Neuron (in vitro differentiated cells): ENCODE data around the gene FAHD1.
"Not testable (repeated sequence)": the region's sequence is repeated elsewhere in the genome, so short reads cannot be mapped to it uniquely, and the experiment has no call there.

Experiments
- H2AFZ ChIP-seq: one replicate; pipeline ENCODE4 v1.6.1; 2013; ENCODE audit warnings: low read depth, mild to moderate bottlenecking, inconsistent platforms, low read length, moderate library complexity
- H3K27me3 ChIP-seq: one replicate; pipeline ENCODE4 v1.6.1; 2013; ENCODE audit warnings: low read length; ENCODE audit not compliant: insufficient read depth
- H3K36me3 ChIP-seq: one replicate; pipeline ENCODE4 v1.6.1; 2013; ENCODE audit warnings: low read length; ENCODE audit not compliant: insufficient read depth
- H3K4me1 ChIP-seq: one replicate; pipeline ENCODE4 v1.6.1; 2013; ENCODE audit warnings: low read length; ENCODE audit not compliant: insufficient read depth
- H3K4me3 ChIP-seq: 2 replicates; pipeline ENCODE4 v1.5.1; 2013; ENCODE audit warnings: mild to moderate bottlenecking, low read length, moderate library complexity
- H3K9me3 ChIP-seq: one replicate; pipeline ENCODE4 v1.6.1; 2013; ENCODE audit warnings: low read length

FAHD1 gene

DNA sequence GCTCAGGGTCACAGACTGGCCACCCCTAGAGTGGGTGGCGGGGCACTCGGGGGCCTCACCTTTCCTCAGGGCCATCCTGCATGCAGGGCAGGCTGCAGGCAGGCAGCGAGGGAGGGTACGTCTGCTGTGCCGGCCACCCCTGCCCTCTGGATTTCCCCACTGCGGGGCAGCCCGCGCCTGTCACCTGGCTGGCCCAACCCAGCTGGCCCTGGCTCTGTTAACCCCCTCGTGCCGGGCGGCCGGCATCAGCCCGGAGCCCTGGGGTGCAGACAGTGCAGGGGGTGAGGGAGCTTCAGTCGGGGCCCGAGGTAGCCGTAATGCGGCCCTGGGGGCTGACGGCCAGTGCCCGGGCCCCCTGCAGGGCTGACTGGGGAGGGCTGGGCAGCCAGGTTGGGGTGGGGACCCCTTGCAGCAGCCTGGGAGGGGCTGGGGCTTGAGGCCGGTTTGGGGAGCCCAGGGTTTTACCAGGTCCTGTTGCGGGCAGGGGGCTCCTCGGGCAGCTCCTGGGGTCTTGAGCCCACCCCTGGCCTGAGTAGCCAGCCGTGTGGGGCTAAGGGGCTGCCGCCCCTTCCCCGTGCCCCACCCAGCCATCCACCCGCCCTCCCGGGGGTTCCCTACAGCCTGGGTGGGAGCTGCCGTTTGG, 33.3 kb upstream of the FAHD1 start, which contains the start of gene IGFALS:
Gene IGFALS (minus strand): TSS at position 128 of the 643 bp plus-strand sequence. CDS start 53 bp downstream, at position 75.
- no peaks in the 10 kb centered on the region for H3K27me3 ChIP-seq
- no peaks in the 10 kb centered on the region for H3K4me1 ChIP-seq
- no peaks in the 10 kb centered on the region for H3K9me3 ChIP-seq
- peaks cover 16% of the 10 kb centered on the region for H3K36me3 ChIP-seq
- no peak within 1 kb of the TSS for H3K4me3 ChIP-seq
- no peak within 1 kb of the TSS for H2AFZ ChIP-seq

DNA sequence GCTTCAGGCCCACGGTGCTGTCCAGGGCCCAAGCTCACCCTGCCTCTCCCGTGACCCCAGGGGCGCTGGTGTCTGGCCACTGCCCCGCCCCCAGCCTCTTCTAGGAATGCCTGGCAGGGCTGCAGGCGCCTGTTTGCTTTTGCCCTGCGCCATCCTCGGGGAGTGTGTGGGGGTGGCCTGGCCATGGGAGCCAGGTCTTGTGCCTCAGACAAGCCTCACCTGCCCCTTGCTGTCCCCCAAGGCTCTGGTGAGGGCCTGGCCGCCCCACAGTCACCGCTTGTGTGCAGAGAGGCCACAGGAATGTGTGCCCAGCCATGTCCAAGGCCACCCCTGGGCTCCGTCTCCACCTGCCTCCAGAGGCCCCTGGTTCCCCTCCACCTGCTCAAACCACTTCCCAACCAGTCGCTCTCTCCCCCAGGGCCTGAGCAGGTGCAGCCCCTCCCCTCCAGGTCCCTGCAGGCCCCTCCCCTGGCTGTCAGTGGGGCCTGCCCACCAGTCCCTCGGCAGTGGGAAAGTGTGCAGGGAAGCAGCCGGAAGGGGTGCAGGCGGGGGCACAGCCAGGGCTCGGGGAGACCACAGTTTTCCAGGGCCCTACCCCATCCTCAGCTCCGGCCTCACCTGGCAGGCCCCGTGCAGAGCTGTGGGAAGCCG, 32.7 kb upstream of the FAHD1 start:
- Histone ChIP-seq H3K4me3 (no peak overlapping the region), H3K4me1 (no peaks in the 10 kb centered on the region), H3K27me3 (no peaks in the 10 kb centered on the region), H3K36me3 (peaks cover 10% of the 10 kb centered on the region), H2AFZ (no peak overlapping the region), H3K9me3 (no peaks in the 10 kb centered on the region)

DNA sequence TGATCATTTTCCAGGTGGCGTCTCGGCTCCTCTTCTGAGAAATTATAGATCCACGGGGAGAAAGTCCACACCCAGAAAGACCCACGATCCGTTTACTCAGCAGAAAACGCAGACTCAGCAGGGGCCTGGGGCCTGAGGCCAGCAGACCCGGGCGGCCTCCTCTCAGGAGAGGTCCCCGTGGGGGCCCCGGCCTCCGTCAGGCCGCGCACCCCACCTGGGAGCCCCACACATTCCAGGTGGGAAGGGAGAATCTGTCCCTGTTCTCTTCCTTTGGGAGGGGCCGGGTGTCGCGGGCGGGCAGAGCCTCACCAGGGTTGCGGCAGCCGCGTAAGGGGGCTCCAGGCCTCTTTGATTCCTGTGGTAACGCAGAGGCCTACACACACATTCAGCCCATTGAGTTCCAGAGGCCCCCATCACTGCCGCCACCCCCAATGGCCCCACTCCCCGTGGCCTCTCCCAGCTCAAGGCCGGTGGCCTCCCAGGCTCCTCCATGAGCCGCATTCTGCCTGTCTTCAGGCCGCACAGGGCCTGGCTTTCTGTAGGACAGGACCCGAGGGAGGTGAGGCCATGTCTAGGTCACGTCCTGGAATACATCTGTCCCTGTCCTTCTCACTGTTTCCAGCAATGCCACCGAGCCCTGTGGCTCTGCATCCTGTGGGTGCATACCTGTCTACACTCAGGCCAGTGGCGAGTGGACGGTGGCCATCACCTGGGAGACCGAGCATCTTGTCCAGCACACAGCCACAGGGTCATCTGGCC, 31.9 kb upstream of the FAHD1 start:
- Histone ChIP-seq H3K36me3 (peaks cover 5% of the 10 kb centered on the region), H3K4me1 (no peaks in the 10 kb centered on the region), H3K4me3 (no peak overlapping the region)

DNA sequence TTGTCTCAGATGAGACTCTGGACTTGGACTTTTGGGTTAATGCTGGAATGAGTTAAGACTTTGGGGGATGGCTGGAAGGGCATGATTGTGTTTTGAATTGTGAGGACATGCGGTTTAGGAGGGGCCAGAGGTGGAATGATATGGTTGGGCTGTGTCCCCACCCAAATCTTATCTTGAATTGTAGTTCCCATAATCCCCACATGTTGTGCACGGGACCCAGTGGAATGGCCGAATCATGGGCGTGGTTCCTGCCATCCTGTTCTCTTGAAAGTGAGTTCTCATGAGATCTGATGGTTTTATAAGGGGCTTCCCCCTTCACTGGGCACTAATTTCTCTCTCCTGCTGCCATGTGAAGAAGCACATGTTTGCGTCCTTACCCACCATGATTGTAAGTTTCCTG, 27.7 kb upstream of the FAHD1 start:
- not testable (repeated sequence) for H3K36me3 ChIP-seq, H3K4me3 ChIP-seq, H3K27me3 ChIP-seq, H2AFZ ChIP-seq, H3K9me3 ChIP-seq, H3K4me1 ChIP-seq

More for the DNA sequence above, 31.9 kb upstream of the FAHD1 start:
- H2AFZ ChIP-seq: no peak overlapping the region
- H3K9me3 ChIP-seq: no peaks in the 10 kb centered on the region
- H3K27me3 ChIP-seq: no peaks in the 10 kb centered on the region

DNA sequence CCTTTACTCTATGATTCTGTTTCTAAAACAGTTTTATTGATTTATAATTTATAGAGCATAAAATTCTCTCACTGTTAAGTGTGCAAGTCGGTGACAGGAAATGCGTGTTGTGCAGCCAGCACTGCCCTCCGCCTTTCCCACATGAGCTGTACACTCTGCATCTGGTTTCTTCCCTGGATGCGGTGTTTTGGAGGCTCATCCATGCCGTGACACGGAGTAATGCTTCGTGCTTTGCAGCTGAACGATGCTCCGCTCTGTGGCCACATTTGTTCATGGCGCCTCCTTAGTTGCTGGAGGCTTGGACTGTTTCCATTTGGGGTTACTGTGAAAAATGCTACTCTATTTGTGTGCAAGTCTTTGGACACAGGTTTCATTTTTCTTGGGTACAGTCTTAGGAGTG, 26.3 kb upstream of the FAHD1 start:
- H3K36me3 ChIP-seq: peaks cover 1% of the 10 kb centered on the region
- peaks cover 1% of the 10 kb centered on the region for H3K9me3 ChIP-seq
- no peak overlapping the region for H2AFZ ChIP-seq
- no peaks in the 10 kb centered on the region for H3K27me3 ChIP-seq
- H3K4me1 ChIP-seq: no peaks in the 10 kb centered on the region
- H3K4me3 ChIP-seq: no peak overlapping the region

DNA sequence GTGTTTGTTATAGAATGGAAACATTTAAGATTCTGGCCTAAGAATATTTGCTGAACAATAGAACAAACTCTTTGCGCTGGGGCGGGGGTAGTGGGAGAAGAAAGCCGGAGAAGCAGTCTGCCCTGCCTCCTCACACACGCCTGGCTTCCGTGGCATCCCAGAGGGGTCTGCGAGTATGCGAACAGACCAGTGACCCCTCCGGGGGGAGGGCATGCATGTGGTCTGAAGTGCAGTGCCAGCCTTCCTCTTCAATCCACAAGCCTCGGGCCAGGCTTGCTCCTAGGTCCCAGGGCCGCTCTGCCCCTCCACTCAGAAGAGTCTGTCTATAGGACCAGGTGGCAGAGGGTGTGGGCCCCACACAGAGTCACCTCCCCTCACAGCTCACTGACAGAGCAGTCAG, 19.4 kb upstream of the FAHD1 start:
- Histone ChIP-seq H2AFZ (no peak overlapping the region), H3K4me3 (no peak overlapping the region), H3K4me1 (no peaks in the 10 kb centered on the region), H3K27me3 (no peaks in the 10 kb centered on the region), H3K9me3 (peaks cover 2% of the 10 kb centered on the region), H3K36me3 (peaks cover 17% of the 10 kb centered on the region)

DNA sequence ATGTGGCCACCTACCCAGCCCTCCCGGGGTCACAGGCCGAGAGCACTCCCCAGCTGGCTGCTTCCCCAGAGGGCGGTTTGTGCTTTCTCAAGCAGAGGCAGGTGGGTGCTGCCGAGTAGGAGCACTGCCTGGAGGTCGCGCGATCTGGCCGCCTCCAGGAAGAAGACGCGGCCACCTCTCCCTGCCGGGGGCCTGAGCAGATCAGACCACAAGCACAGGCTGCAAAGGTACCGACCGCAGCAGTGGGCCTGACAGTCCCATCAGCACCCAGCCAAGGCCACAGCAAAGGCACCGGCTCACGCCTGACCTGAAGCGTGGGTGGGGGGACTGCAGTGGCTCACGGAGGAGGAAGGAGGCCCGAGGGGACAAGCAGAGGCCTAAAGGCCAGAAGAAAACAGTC, 18.3 kb upstream of the FAHD1 start:
- Histone ChIP-seq H2AFZ (no peak overlapping the region), H3K9me3 (peaks cover 2% of the 10 kb centered on the region), H3K4me3 (no peak overlapping the region), H3K4me1 (no peaks in the 10 kb centered on the region), H3K27me3 (no peaks in the 10 kb centered on the region), H3K36me3 (peaks cover 19% of the 10 kb centered on the region)

DNA sequence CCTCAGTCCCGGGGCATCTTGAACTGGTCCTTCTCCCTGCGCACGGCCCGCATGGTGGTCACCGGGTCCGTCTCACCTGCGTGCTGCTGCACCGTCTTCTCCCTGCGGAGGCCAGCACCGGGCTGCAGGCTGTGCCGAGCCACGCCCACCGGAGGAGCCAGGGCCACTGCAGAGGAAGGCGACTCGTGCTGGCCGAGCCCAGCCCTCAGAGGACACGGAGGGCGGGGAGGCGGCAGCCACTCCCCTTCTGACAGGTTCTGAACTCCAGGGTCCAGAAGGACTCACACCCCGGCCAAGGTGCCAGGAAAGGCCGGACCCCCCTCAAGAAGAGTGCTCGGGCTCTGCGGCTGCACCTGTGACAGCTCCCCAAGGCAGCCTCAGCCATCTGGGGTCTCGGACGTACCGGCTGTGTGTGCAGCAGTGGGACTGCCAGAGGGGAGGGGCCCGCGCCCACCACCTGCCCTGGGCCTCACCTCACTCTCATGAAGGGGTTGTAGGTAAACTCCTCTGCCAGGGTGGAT, 17.7 kb upstream of the FAHD1 start:
- H3K4me3 ChIP-seq: no peak overlapping the region

DNA sequence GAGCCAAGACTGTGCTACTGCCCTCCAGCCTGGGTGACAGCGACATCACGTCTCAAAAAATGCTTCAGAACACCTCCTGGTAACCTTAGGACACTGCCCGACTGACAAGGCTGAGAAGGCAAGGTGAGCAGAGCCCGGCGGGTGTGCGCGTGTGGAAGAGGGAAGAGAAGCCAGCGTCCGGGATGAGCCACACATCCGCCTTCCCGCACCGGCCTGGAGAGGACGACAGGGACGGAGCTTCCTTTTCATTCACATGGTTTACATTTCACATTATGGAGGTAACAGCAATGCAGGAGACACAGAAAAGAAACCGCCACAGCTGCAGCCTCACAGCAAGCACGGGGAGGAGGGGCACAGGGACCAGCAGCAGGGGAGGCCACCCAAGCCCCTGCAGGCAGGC, 16.9 kb upstream of the FAHD1 start:
- Histone ChIP-seq H3K36me3 (peaks cover 22% of the 10 kb centered on the region), H3K4me3 (no peak overlapping the region), H3K27me3 (no peaks in the 10 kb centered on the region), H3K4me1 (no peaks in the 10 kb centered on the region), H3K9me3 (peaks cover 2% of the 10 kb centered on the region), H2AFZ (no peak overlapping the region)

More for the DNA sequence above, 17.7 kb upstream of the FAHD1 start:
- Histone ChIP-seq H3K36me3 (peaks cover 22% of the 10 kb centered on the region), H3K4me1 (no peaks in the 10 kb centered on the region), H3K9me3 (peaks cover 2% of the 10 kb centered on the region), H2AFZ (no peak overlapping the region), H3K27me3 (no peaks in the 10 kb centered on the region)

DNA sequence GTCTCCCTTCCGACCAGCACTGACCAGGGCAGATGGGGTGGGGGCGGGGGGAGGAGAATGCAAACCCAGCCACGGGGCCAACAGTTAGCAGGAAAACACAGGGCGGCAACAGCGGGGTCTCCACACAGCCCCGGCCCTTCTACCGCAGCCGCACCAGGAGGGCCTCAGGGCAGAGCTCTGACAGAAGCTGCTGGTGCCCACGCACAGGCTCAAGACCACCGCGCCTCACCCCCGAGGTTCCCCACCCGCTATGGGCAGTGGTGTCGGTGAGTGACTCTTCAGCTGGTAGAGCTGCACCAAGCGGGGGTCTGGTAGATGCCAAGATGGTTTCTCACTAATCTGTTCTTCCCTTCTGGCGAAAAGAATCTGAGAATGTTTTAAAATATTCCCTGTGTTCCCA, 16.5 kb upstream of the FAHD1 start:
- Histone ChIP-seq H3K9me3 (peaks cover 2% of the 10 kb centered on the region), H3K4me3 (no peak overlapping the region), H3K27me3 (no peaks in the 10 kb centered on the region), H2AFZ (no peak overlapping the region), H3K36me3 (peaks cover 26% of the 10 kb centered on the region), H3K4me1 (no peaks in the 10 kb centered on the region)

DNA sequence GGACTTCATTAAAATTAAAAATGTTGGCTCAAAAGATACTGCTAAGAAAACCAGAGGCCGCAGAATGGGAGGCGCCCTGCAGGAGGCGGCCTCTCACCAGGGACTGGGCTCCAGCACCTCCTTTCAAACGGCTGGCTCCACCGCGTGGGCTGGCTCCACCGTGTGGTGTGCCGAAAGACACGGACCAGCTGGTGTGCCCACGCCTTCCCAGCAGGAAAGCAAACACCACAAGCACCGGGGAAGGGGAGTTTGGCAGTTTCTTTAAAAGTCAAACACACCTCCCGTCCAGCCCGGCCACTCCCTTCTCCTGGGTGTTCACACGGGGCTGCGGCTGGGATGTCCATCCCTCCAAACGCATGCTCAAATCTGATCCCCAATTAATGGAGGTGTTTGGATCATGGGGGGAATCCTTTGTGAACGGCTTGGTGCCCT, 14.3 kb upstream of the FAHD1 start:
- no peaks in the 10 kb centered on the region for H3K9me3 ChIP-seq
- H3K4me3 ChIP-seq: no peak overlapping the region
- no peak overlapping the region for H2AFZ ChIP-seq
- H3K36me3 ChIP-seq: peaks cover 29% of the 10 kb centered on the region
- no peaks in the 10 kb centered on the region for H3K4me1 ChIP-seq
- no peaks in the 10 kb centered on the region for H3K27me3 ChIP-seq

DNA sequence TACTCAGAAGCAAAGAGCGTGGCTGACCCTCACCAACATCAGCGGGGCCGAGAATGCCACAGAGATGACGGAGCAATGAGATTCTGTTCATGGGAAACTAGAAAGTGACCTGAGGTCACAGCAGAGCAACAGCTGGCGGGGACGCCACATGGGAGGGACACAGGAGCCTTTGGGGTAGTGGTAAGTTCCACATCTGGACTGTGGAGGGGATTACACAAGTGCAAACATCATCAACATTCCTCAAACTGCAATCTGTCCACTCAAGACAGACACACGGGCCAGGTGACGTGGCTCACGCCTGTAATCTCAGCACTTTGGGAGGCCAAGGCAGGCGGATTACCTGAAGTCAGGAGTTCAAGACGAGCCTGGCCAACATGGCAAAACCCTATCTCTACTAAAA, 11.5 kb upstream of the FAHD1 start:
- no peaks in the 10 kb centered on the region for H3K9me3 ChIP-seq
- H2AFZ ChIP-seq: no peak overlapping the region
- no peaks in the 10 kb centered on the region for H3K4me1 ChIP-seq
- H3K4me3 ChIP-seq: no peak overlapping the region
- peaks cover 26% of the 10 kb centered on the region for H3K36me3 ChIP-seq
- H3K27me3 ChIP-seq: no peaks in the 10 kb centered on the region
